Posterior vena cava (tissue), 2 donors: Measurements from ENCODE around the gene ZFP91. TPM values are rescaled to one million over a fixed set of nuclear protein-coding genes. Genes with fewer than 3 reads are reported as not detected.
A peak's percentile ranks its signal among the peaks of the same experiment; 100 is the strongest.

Experiments used
- DNase-seq: peaks from one replicate; pipeline ENCODE4 v3.0.0-alpha.2; 2020; ENCODE audit warnings: low spot score
- intact Hi-C, 2 donors: fragments of 100-400 bp; cut with DNase I; formaldehyde crosslinking; loops; one replicate each; pipeline versions ENCODE4 v1.14.1 to v1.14.2; 2022 to 2023
- total RNA-seq, 2 donors: library from RNA; stranded (reverse); fragmentation: NEBNext Ultra II Directional; extraction: Animal tissue kit (Norgen Biotek cat#: 25700); gene quantifications; one replicate each; pipeline ENCODE4 v1.2.1, GENCODE V29; 2021
- donor health status: DM: yes; HTN: yes; CAD: no.
- donor health status: DM: yes; HTN: yes; CAD: no.

Gene ZFP91
- total RNA-seq, 2 donors from 2014 or later = 48.8 to 60.6 TPM

- intact Hi-C loops = loop anchor here in 1 of 2 donors (10.0 kb wide), 1 partner anchor 47 kb away; the partner anchor contains the start of gene CNTF
- DNase-seq = peak; percentile 98
Measured at GRCh38 chr11:58578136-58578634, 678 bp upstream of the ZFP91 start.

- intact Hi-C loops = loop anchor here in 1 of 2 donors (10.0 kb wide), 1 partner anchor 45 kb away; the partner anchor contains the start of gene CNTF
- DNase-seq = peak; percentile 97
Measured at GRCh38 chr11:58579192-58580129, 598 bp downstream of the ZFP91 start.

GRCh38 chr11:58580311-58580710 lies 1.4 kb downstream of the ZFP91 start:
- no peak for DNase-seq
- intact Hi-C loops = no loop called here

- DNase-seq = no peak
- intact Hi-C loops = no loop called here
Measured at GRCh38 chr11:58582437-58582836, 3.6 kb downstream of the ZFP91 start.

DNA sequence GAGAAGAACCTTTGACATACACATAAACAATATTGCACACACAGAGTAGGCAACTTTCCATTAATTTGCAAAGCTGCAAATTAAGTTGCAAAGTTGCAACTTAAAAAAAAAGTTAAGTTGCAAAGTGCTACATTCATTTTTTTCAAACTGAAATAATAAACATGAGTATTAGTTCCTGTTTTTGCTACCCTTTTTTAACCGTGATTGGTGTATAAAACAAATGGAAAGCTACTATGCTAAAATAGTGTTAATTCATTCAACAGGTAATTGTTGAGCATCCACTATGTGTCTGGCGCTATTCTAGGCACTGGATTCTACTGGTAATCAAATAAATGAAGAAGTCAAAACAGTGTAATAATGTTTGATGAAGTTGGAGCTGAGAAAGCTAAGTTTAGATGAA lies 8.1 kb downstream of the ZFP91 start:
- intact Hi-C loops = no loop called here
- no peak for DNase-seq

- intact Hi-C loops = no loop called here
- no peak for DNase-seq
Measured at GRCh38 chr11:58591659-58592058, 12.8 kb downstream of the ZFP91 start.

DNA sequence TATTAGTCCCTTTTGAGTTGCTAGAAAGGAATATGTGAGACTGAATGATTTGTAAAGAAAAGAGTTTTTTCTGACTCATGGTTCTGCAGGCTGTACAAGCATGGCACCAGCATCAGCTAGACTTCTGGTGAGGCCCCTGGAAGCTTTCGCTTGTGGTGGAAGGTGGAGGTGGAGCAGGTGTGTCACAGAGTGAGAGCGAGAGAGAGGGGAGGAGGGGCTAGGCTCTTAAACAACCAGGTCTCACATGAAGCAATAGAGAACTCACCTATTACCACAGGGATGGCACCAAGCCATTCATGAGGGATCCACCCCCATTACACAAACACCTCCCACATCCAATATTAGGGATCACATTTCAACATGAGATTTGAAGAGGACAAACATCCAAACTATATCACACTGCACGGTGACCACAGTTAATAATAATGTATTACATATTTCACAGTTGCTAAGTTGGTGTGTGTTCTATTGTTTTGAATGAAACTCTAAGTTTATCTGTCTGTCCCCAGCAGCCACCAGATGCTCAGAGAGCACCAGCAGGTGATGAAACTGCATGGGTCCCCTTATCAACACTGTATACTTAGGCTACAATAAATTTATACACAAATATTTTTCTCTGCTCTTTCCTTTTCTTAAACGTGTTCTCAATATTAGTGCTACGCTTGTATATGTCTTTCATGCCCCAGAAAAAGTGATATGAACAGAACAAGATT lies 14.1 kb downstream of the ZFP91 start:
- intact Hi-C loops = no loop called here
- no peak for DNase-seq

GRCh38 chr11:58594826-58595225 lies 16.0 kb downstream of the ZFP91 start:
- DNase-seq = no peak
- intact Hi-C loops = no loop called here

DNA sequence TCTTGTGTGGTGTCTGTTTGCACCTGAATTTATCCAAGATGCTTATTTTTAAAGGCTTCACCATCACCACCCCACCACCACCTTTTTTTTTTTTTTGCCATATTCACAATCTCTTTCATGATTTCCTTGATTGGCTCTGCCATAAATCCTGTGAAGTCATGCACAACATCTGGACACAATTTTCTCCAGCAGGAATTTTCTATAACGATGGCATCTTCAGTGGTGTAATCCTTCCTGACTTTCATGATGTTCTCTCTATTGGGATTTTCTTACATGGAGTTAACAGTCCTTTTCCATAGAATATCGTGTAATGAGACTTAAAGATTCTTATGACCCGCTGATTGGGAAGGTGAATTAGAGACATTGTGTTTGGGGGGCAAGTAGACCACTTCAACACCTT lies 17.8 kb downstream of the ZFP91 start:
- intact Hi-C loops = no loop called here
- DNase-seq = no peak

- intact Hi-C loops = no loop called here
- DNase-seq = no peak
Measured at GRCh38 chr11:58597486-58598144, 18.8 kb downstream of the ZFP91 start.

GRCh38 chr11:58600510-58600909 lies 21.6 kb downstream of the ZFP91 start:
- DNase-seq = no peak

GRCh38 chr11:58606930-58607714 lies 28.3 kb downstream of the ZFP91 start:
- intact Hi-C loops = no loop called here
- DNase-seq = no peak

More at GRCh38 chr11:58600510-58600909, 21.6 kb downstream of the ZFP91 start:
- intact Hi-C loops = no loop called here

DNA sequence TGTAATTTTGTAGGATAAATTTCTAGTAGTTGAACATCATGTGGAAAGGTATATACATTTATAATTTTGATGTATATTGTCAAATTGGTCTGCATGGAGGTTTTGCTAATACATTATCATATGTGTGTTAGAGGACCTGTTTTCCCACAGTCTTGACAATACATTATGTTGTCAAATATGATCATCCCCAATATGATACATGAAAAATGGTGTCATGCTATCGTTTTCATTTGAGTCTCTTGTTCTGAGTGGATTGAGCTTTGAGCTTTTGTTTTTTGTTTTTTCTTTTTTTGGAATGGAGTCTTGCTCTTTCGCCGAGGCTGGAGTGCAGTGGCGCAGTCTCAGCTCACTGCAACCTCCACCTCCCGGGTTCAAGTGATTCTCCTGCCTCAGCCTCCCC lies 29.5 kb downstream of the ZFP91 start:
- DNase-seq = no peak
- intact Hi-C loops = no loop called here

DNA sequence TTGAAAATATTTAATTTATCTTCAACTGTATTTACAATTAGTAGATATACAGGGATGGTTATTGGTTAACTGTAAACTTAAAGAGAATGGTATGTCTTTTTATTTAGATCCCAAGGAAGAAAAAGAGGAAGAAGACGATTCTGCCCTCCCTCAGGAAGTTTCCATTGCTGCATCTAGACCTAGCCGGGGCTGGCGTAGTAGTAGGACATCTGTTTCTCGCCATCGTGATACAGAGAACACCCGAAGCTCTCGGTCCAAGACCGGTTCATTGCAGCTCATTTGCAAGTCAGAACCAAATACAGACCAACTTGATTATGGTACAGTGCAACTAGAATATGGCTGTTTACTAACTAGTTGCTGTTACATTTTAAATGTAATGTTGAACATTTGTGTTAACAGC lies 30.9 kb downstream of the ZFP91 start:
- intact Hi-C loops = no loop called here
- no peak for DNase-seq

GRCh38 chr11:58613228-58613627 lies 34.4 kb downstream of the ZFP91 start:
- intact Hi-C loops = no loop called here
- DNase-seq = no peak

GRCh38 chr11:58615559-58615958 lies 36.7 kb downstream of the ZFP91 start:
- no peak for DNase-seq
- intact Hi-C loops = no loop called here

DNA sequence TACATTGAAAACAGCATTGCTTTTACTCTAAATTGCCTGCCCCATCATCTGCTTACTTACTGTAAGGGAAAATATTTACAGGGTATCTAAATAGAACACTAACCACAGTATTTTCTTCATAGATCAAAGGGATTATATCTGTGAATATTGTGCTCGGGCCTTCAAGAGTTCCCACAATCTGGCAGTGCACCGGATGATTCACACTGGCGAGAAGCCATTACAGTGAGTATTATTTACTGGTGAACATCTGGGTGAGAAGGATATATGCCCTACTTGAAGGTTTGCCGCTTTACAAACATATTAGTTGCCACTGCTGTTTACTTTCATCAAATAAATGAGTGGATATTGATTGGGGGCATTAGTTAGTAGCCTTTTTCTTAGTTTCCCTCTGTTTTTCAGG lies 37.7 kb downstream of the ZFP91 start:
- DNase-seq = peak; percentile 84
- intact Hi-C loops = no loop called here

- DNase-seq = no peak
- intact Hi-C loops = no loop called here
Measured at GRCh38 chr11:58617976-58618557, 39.2 kb downstream of the ZFP91 start.
